NCI-H1930 (cell line): ENCODE measurements around the gene UBE2F.
A peak's percentile ranks its signal among the peaks of the same experiment; 100 is the strongest.

ENCODE experiments used
- DNase-seq, 2 experiments: peaks; one replicate each; lab custom pipeline; 2025; lab: John Stamatoyannopoulos, UW

UBE2F gene

GRCh38 chr2:237966565-237967462 is at the start of gene UBE2F:
UBE2F (plus strand) TSS chr2:237967014; CDS start chr2:237973108, 6,094 bp downstream.
- DNase-seq, result peak; percentile 91 to 97

DNA sequence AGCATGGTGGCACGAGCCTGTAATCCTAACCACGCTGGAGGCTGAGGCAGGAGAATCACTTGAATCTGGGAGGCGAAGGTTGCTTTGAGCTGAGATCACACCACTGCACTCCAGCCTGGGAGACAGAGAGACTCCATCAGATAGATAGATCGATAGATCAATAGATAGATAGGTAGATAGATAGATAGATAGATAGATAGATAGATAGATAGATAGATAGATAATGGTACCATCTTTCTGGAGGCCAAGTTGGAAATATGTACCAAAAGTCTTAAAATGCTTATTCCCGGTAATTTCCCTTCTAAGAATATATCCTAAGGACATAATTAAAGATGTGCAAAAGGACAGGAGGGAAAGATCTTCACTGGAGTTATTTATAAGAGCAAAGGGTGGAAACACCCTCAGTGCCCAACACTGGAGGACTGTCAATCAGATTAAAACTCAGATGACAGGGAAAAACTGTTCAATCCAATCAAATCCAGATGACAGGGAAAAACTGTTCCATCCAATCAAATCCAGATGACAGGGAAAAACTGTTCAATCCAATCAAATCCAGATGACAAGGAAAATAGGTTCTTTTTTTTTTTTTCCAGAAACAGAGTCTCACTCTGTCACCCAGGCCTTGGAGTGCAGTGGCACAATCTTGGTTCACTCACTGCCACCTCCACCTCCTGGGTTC is 49.0 kb upstream of the UBE2F start:
- DNase-seq, result no peak

GRCh38 chr2:237919593-237919992 is 47.2 kb upstream of the UBE2F start:
- DNase-seq, result no peak

- DNase-seq, result no peak
These were observed 46.1 kb upstream of the UBE2F start for GRCh38 chr2:237920673-237921072.

- DNase-seq, result no peak
These were observed 44.8 kb upstream of the UBE2F start for GRCh38 chr2:237921967-237922492.

DNA sequence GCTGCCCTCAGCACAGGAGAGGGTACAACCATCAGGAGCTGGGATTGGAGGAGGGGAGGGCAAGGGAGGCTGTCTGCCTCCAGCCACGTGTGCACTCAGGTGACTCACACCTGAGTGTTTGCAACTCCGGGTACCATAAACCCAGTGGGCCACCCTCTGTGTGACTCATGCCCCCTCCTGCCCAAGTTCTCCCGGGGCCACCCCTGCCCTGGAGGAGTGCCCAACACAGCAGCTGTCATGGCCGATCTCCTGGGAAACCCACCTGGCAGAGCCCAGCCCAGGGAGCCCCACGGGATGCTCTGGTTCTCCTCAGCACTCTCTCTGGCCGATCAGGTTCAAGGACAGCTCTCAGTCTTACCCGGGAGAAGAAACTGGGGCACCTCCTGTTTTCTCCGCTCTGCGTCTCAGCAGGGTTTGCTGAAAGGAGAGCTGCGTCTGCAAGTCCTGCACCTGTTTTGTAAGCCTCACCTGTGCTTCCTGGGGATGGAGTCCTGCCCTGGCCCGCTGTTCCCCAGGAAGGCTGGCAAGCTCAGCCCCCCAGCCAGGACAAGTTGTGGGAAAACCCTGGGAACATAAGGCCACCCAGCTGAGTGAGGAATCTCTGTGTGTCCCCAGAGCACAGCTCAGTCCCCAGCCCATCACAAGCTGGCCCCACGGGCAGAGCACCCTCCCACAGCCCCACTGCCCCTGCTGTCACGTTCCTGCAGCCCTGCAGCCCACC is 44.0 kb upstream of the UBE2F start:
- no peak for DNase-seq

- no peak for DNase-seq
These were observed 43.2 kb upstream of the UBE2F start for GRCh38 chr2:237923481-237924163.

- DNase-seq, result no peak
These were observed 42.7 kb upstream of the UBE2F start for GRCh38 chr2:237924164-237924534.

DNA sequence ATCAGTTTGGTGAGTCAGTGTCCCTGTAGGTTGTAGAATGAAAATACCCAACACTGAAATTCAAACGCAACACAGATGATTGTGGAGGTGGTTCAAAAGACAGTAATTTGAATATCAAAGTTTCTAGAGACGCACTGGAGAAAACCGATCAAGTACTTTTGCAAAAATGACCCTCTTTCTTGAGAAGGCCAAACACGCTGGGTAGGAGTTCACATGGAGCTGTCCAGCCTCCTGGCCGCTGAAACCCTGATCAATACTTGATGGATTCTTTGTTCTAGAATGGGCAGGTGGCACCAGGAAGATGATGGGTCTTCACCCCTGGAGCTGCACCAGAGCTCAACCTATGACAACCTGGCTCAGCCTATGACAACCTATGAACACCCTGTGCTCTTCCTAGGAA is 39.7 kb upstream of the UBE2F start:
- DNase-seq, result no peak

GRCh38 chr2:237927986-237928385 is 38.8 kb upstream of the UBE2F start:
- DNase-seq, result no peak

DNA sequence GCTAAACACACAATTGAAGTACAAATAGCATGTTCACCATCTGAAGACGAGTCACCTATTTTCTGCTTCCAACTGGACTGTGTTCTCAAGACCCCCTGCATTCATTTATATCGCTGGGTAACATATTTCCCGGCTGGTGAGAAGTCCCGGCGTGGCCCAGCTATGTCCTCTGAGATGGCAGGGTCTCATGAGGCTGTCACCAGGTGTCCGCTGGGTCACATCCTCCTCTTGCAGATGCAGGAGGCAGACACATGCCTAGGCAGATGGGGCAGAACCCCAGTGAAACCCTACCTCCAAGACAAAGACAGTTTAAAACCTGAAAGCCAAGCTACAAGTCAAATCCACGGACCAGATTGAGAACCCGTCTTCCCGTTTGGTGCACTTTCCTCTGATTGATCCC is 36.8 kb upstream of the UBE2F start:
- DNase-seq, result no peak

- DNase-seq, result no peak
These were observed 35.6 kb upstream of the UBE2F start for GRCh38 chr2:237931205-237931721.

DNA sequence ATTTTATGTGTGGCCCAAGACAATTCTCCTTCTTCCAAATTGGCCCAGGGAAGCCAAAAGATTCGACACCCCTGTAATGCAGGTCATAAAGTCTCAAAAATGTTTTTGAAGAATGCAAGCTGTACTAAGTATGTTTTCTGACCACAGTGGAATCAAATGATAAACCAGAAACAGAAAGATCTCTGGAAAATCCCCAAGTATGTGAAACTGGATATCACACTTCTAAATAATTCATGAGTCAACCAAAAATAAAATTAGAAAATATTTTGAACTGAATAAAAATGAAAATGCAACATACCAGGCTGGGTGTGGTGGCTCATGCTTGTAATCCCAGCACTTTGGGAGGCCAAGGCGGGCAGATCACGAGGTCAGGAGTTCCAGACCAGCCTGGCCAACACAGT is 34.1 kb upstream of the UBE2F start:
- no peak for DNase-seq

DNA sequence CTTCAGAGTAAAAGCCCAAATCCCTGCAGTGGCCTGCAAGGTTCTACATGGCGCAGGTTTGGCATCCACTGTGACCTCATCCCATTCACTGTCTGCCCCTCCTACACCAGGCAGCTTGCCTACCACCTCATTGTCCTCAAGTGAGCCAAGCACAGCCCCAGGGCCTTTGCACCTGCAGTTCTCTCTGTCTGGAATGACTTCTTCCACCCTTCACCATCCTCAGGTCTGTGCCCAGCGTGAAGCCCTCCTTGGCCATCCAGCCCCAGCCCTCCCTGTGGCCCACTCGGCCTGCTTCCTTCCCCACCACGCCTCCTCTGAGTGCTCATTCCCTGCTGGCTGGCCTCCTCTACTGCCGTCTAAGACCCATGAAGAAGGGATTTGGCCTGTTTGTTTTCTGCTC is 32.6 kb upstream of the UBE2F start:
- DNase-seq, result no peak

- DNase-seq, result no peak
These were observed 30.9 kb upstream of the UBE2F start for GRCh38 chr2:237935740-237936452.

GRCh38 chr2:237939251-237939650 is 27.6 kb upstream of the UBE2F start:
- DNase-seq, result no peak

GRCh38 chr2:237940828-237941227 is 26.0 kb upstream of the UBE2F start:
- DNase-seq, result no peak

DNA sequence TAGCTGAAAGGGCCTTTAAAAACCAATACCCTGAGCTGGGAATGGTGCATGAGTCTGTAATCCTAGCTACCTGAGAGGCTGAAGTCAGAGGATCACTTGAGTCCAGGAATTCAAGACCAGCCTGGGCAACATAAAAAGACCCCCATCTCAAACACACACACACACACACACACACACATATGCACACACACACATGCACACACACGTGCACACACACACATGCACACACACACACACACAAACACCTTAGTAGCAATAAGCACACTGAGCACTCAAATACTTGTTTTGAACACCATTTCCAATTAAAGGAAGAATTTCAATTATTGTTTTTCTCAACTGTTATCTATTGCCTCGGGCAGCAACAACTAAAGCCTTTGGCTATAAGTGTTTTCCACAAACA is 25.6 kb upstream of the UBE2F start:
- DNase-seq, result no peak

DNA sequence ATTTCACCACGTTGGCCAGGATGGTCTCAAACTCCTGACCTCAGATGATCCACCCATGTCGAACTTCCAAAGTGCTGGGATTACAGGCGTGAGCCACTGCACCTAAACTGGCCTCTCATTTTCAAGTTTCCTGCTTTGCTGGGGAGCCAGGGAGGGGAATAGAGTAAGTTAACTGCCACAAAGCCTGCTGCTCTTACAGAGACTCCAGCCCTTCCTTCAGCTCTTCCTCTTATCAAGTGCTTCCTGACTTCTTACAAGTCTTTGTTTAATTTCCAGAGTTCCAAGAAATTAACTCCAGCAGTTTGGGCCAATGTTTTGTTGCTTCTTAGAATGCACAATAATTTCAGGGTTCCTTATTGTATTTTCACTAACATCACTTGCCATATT is 24.3 kb upstream of the UBE2F start:
- DNase-seq, result no peak

GRCh38 chr2:237943395-237944094 is 23.3 kb upstream of the UBE2F start:
- DNase-seq, result no peak
